ENCODE results near the gene CTXN1. TPM values are rescaled to one million over a fixed set of nuclear protein-coding genes. Genes with fewer than 3 reads are reported as not detected.

CTXN1 gene
- total and polyA plus RNA-seq, 2 of the 4 experiments (the other 2 are of a cell fraction), result 0.36 to 7.4 TPM

- in situ Hi-C loops (cut with MboI; ENCODE audit: low sequenced_read_pairs), result loop anchor here (5.0 kb wide), 1 partner anchor 311 kb away; no protein-coding TSS in a partner anchor
- Histone ChIP-seq H3K4me2 (ENCODE audit: low read depth, low read length) (no peak overlapping the region), H2BK5ac (ENCODE audit: low read depth, low read length, poor library complexity, severe bottlenecking) (no peak overlapping the region), H3K56ac (ENCODE audit: extremely low read depth, insufficient read depth, low read length) (no peak overlapping the region), H2AK5ac (ENCODE audit: low read depth, low read length) (no peak overlapping the region), H4K91ac (ENCODE audit: insufficient read depth, low read depth, low read length) (no peak overlapping the region), H3K9me1 (ENCODE audit: insufficient read depth, low read length) (peaks cover 4% of the 10 kb centered on the region; the same call in 1 of the 2 replicates), H3K9me3 (ENCODE audit: control insufficient read depth, insufficient read depth, low read length) (no peaks in the 10 kb centered on the region), H2BK120ac (ENCODE audit: low read depth, low read length) (no peak overlapping the region), H4K8ac (ENCODE audit: low read depth in 2 of 2, low read length in 2 of 2) (no peak overlapping the region), H3K23ac (ENCODE audit: low read depth, low read length) (no peak overlapping the region), H3K4ac (ENCODE audit: low read depth, low read length) (no peak overlapping the region), H3K36me3 (ENCODE audit: control insufficient read depth, insufficient read depth, low read length) (peaks cover 28% of the 10 kb centered on the region), H3K14ac (replicated peaks; ENCODE audit: low read depth, low read length) (no peak overlapping the region), H3K18ac (ENCODE audit: low read depth, low read length) (no peak overlapping the region), H4K5ac (ENCODE audit: low read depth, low read length) (no peak overlapping the region), H3K27ac (ENCODE audit: insufficient read depth, low read length) (no peak overlapping the region), H2BK15ac (ENCODE audit: low read depth, low read length) (no peak overlapping the region), H2AFZ (replicated peaks; ENCODE audit: low read length, poor library complexity) (no peak overlapping the region), H2BK20ac (ENCODE audit: low read depth, low read length) (no peak overlapping the region), H3K4me1 (ENCODE audit: control insufficient read depth, insufficient read depth, low read length) (no peaks in the 10 kb centered on the region), H3K79me1 (ENCODE audit: low read depth in 1 of 2, low read length in 2 of 2) (peaks cover 11 to 47% of the 10 kb centered on the region in 2 experiments; a peak in 3 of 4 replicates), H3K27me3 (ENCODE audit: control insufficient read depth, insufficient read depth, low read length) (no peaks in the 10 kb centered on the region), H3K9ac (ENCODE audit: low read depth, low read length) (no peak overlapping the region), H2AK9ac (replicated peaks; ENCODE audit: low read depth, low read length, poor library complexity) (no peak overlapping the region), H4K20me1 (ENCODE audit: insufficient read depth, low read length) (no peaks in the 10 kb centered on the region), H3K4me3 (ENCODE audit: insufficient read depth, low read depth, low read length) (no peak overlapping the region)
- POLR2A ChIA-PET (ENCODE audit: unreplicated experiment), result no interaction called here
- CTCF ChIA-PET, result no interaction called here
- WGBS, 2 experiments (ENCODE audit: extremely low coverage in 2 of 2, insufficient read length in 1 of 2), result 100% methylated on average over 1 of the region's 13 CpGs; no CpG with 5 or more reads in 1 of the 2 experiments
- no peak for ATAC-seq (ENCODE audit: low read depth)
- intact Hi-C loops (cut with micrococcal nuclease), result no loop called here
- TF ChIP-seq CTCF (conservative IDR thresholded peaks at IDR 0.05; ENCODE audit: low read depth, low read length) (no peak), MAZ (IDR thresholded peaks at IDR 0.05; ENCODE audit: borderline replicate concordance, low read depth, low read length) (no peak), CHD1 (IDR thresholded peaks at IDR 0.05; ENCODE audit: low read depth, low read length) (no peak), USF2 (IDR thresholded peaks at IDR 0.05; ENCODE audit: low read depth, low read length) (no peak), ELK1 (IDR thresholded peaks at IDR 0.05; ENCODE audit: borderline replicate concordance, low read depth, low read length) (no peak), SMC3 (IDR thresholded peaks at IDR 0.05; ENCODE audit: low read depth, low read length) (no peak), RCOR1 (IDR thresholded peaks at IDR 0.05; ENCODE audit: insufficient replicate concordance, low read length) (no peak), RAD21 (IDR thresholded peaks at IDR 0.05; ENCODE audit: low read length) (no peak), FOS (IDR thresholded peaks at IDR 0.05; ENCODE audit: low read depth, low read length) (no peak), MXI1 (IDR thresholded peaks at IDR 0.05; ENCODE audit: borderline replicate concordance, low read depth, low read length) (no peak), NFE2L2 (IDR thresholded peaks at IDR 0.05; ENCODE audit: low read depth, low read length) (no peak), BHLHE40 (IDR thresholded peaks at IDR 0.05; ENCODE audit: low read depth, low read length) (no peak), POLR2A (IDR thresholded peaks at IDR 0.05; ENCODE audit: low read depth, low read length) (no peak), CEBPB (IDR thresholded peaks at IDR 0.05; ENCODE audit: low read depth, low read length) (no peak), MAFK (IDR thresholded peaks at IDR 0.05; ENCODE audit: low read depth, low read length) (no peak), RFX5 (IDR thresholded peaks at IDR 0.05; ENCODE audit: low read depth, low read length) (no peak)
- dilution Hi-C loops (cut with HindIII; ENCODE audit: low sequenced_read_pairs, unreplicated experiment), result no loop called here
- no TSS peak for BruUV-seq (replicated peaks)
- no peak for DNase-seq
Measured at GRCh38 chr19:7940841-7941240, 14.9 kb upstream of the CTXN1 start.

Measured in IMR-90 (cell line).